Mucosa of gallbladder (tissue), 1 donor: ENCODE data around the gene SIPA1L3. TPM values are rescaled to one million over a fixed set of nuclear protein-coding genes. Genes with fewer than 3 reads are reported as not detected.

ENCODE experiments used
- DNase-seq: peaks from one replicate; pipeline ENCODE4 v3.0.0-alpha.2; 2020; ENCODE audit warnings: low spot score
- total RNA-seq: library from RNA; stranded (reverse); gene quantifications from one replicate; pipeline ENCODE4 v1.2.1, GENCODE V29; 2021
- donor health status: DM: no; HTN: no; CAD: no.

The SIPA1L3 gene
- total RNA-seq, 1 donor from 2014 or later: 74.6 TPM

DNA sequence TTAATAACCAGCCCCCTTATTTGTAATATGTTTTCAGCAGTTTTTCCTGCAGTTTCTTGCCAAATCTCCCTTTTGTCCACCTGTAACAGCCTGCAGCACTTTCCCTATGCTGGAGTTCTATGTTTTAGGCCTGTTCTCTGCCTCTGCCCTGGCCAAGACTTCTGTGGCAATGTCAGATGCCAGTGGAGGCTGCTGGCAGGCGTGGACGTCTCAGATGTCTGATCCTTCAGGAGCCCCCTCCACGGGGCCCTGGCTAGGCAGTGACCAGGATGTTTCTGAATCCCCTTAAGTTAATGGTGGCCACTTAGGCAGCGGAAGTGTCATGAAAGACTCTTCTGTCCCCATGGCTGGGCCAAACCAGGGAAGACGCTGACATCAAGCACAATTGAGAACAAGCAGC is 40.8 kb downstream of the SIPA1L3 start:
- no peak for DNase-seq

GRCh38 chr19:37948362-37948761 is 41.4 kb downstream of the SIPA1L3 start:
- DNase-seq: no peak

DNA sequence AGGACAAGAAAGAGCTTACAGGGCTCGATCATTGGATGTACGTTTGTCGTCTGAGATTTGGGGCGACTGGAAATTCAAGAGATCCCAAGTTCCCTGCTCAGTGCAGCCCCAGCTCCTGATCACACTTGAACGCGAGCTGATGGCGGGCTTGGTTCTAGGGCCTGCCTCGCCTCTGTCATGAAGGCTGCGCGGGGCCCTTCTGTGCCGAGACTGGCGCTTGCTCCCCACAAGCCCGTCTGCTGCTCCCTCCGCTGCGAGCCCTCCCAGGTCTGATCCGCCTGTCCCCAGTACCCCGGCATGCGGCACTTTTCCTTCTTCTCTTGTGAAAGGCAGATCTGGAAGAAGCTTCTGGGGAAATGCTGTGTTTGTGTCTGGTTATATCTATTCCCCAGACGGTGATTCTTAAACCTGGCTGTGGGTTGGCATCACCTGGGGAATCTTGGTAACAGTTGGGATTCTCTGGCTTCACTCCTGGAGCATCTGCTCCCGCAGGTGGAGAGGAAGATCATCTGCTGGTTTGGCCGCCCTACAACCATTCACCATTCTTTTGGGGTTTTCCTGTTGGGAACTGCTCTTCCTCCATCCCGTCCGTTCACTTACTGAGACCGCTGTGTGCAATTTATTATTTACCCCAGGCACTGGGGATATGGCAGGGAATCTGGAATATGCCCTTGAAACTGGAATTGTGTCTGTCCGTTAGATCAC is 43.6 kb downstream of the SIPA1L3 start:
- DNase-seq: no peak

DNA sequence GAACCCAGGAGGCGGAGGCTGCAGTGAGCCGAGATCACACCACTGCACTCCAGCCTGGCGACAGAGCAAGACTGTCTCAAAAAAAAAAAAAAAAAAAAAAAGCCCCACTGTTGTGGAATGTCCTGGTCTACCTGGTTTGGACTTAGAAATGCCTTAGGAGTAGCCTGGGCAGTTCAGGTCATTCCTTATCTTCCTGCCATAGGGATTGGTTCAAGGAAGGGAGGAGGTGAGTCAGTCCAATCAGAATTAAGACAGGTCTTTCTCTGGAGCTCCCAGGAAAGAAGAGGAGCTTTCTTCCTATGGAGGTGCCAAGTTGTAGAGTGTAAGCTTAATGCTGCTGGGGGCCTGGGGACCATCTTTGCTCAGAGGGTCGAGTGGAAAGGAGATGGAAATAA is 44.8 kb downstream of the SIPA1L3 start:
- no peak for DNase-seq

DNA sequence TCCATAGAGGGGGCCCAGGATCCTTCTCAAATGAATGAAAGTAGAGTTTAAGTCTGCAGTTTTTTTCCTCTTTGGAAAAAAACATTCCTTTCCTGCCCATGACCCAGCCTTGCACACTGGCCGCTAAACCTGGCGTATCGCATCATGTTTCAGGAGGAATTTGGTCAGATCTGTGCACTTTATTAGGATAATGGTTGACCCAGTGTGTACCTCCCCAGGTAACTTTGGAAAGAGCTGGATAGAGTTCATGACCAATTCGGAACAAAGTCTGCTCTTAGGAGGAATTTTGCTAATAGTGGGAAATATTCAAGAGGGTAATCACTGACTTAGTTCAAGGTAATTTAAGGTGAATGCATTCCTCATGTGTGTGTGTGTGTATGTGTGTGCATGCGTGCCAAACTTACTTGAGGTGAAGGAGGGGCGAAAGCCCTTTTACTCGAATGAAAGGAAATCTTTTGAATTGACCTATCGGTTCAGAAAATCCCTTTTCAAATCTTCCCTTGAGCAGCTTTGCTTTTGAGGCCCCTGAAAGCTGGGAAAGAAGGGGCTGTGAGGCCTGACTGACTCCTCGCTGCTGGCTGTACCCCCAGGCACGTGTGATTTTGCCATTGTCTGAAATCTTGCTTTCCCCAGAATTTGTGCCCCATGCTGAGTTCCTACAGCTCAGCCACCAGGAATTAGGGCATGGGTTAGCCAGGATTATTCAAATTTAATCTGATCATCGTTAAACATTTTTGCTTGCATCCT is 46.3 kb downstream of the SIPA1L3 start:
- no peak for DNase-seq

DNA sequence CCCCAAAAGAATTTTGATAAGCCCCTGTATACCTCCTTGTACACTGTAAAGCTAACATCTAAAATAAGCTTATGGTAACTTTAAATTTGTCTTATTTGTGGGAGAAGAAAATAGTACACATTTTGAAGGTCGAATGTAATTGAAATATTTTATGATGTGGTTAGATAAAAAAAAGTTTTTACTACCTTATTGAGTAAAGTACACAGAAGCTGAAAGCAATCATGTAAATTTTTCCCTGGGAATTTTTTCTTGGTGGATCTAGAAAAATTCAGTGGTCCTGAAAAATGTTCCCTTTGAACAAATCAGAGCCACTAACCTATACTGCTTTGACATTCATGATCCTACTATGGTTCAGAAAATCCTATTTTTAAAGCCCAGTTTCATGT is 46.9 kb downstream of the SIPA1L3 start:
- no peak for DNase-seq

- no peak for DNase-seq
These were observed 47.4 kb downstream of the SIPA1L3 start for GRCh38 chr19:37954421-37954874.

GRCh38 chr19:37955986-37956385 is 49.0 kb downstream of the SIPA1L3 start:
- DNase-seq: no peak

- DNase-seq: no peak
These were observed 50.2 kb downstream of the SIPA1L3 start for GRCh38 chr19:37957176-37957575.

GRCh38 chr19:37959665-37960114 is 52.7 kb downstream of the SIPA1L3 start:
- DNase-seq: no peak

DNA sequence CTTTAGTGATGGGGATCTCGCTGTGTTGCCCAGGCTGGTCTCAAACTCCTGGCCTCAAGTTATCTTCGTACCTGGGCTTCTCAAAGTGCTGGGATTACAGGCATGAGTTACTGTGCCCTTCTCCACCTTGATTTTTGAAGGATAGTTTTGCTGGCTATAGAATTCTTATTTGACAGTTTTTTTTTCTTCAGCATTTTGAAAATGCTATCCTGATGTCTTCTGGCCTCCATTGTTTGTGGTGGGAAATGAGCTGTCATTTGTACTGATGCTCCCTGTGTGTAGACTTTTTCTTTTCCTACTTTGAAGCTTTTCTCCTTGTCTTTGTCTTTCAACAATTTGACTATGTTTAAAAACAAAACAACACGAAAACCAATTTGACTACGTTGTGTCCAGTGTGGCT is 54.2 kb downstream of the SIPA1L3 start:
- no peak for DNase-seq

DNA sequence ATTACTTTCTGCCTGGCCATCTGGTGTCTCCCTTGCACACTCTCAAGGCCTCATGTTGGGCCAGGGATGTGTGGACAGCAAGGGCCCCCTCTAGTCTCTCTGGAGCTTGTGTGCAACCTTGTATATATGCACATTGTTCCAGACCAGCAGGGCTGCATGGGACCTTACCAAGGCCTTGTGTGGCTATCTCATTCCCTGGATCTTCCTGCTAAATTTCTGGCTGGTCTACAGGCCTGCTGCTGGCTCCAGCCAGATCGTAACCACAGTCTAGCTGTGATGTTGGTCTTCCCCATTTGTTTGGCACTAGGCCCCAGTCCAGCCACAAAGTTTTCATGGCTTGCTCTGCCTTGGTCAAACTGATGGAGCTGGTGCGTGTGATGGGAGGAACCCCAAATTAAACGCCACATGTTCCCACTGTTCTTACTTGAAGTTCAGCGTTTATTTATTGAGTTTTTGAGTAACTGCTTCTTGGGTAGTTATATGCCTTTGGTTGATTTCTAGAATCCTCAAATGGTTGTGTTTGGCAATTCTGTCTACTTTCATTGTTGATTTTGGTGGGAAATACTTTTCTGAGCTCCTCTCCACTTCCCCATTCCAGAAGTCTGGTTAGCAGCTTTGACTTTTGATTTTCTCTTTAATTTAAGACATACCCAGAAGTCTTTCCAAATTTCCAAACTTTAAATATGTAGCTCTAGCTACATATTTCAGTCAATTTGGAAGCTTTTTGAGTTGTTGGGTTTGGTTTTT is 56.4 kb downstream of the SIPA1L3 start:
- no peak for DNase-seq

DNA sequence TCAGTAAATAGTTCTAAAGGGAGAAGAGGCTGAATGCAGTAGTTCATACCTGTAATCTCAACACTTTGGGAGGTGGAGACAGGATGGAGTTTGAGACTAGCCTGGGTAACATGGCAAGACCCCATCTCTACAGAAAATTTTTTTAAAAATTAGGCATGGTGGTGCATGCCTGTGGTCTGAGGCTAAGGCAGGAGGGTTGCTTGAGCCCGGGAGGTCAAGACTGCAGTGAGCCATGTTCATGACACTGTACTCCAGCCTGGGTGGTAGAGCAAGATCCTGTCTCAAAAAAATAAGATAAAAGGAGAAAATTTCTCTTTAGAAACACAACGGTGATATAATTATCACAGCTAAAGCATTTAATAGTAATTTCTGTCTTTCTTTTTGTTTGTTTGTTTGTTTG is 57.1 kb downstream of the SIPA1L3 start:
- DNase-seq: no peak

GRCh38 chr19:37966211-37966661 is 59.2 kb downstream of the SIPA1L3 start:
- DNase-seq: no peak

DNA sequence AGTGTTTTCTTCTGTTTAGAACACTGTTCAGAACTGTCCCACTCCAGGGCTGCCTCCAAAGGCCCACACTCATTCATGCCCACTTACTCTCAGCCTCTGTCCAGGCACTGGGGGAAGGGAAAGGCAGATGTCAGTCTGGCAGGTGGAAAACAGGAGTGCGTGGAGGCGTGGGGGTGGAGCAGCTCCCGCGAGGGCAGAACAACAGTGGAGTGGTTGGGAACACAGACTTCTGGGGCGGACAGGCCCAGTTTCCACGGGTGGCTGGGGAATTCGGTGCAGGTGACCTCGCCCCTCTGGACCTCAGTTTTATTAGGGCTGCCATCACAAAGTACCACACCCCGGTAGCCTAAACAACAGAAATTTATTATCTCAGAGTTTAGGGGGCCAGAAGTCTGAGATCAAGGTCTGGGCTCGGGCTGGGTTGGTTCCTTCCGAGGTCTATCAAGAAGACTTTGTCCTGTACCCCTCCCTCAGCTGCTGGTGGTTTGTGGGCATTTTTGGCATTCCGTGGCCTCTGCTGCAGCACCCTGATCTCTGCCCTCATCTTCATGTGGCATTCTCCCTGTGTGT is 59.7 kb downstream of the SIPA1L3 start:
- DNase-seq: no peak

DNA sequence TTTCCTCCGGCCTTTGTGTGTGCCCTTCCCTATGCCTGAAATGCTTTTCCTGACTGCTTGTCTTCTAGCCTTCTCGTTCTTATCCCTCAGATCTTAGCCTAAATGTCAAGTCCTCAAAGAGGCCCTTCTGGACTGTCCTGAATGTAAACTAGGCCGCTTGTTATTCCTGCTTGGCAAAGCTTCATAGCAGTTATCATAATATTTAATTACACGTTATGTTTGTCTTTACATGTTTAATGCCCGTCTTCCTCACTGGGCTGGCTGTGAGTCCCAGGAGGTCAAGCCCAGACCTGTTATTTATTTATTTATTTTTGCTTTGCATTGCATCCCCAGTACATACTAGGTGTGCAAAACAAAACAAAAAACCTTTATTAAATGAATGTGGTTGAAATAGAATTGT is 62.7 kb downstream of the SIPA1L3 start:
- DNase-seq: no peak

DNA sequence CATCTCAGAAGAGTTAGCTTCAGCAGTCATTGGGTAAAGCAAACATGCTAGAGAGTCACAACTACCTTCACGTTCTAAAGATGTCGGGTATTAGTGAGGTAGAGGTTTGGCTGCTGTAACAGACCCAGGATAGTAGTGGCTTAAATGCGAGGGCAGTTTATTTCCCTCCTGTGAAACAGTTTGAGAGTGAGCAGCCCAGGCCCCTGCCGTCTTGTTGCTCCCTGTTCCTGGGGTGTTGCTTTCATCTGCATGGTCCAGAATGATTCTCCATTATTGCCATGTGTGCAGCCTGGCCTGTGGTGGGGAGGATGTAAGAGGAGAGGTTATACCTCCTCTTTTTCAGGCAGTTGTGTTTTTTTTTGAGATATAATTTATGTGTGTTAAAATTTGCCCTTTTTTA is 63.7 kb downstream of the SIPA1L3 start:
- no peak for DNase-seq

- no peak for DNase-seq
These were observed 65.8 kb downstream of the SIPA1L3 start for GRCh38 chr19:37972803-37973202.

- DNase-seq: no peak
These were observed 66.7 kb downstream of the SIPA1L3 start for GRCh38 chr19:37973666-37974065.

DNA sequence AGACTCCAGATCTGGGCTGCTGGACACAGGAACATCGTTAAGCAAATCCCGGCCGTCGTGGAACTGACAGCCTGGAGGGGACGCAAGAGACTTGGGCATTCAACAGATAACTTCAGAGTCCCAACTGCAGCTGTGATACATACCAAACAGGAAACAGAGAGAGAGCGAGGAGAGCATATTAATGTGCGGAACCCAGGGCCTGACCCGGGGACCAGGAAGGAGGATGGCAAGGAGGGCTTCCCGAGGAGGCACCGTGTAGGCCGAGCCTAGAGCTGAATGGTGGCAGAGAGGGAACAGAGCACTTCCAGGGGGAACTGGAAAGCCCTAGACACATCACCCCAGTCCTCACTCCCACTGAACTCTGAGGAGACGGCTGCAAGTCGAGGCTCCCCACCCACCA is 68.1 kb downstream of the SIPA1L3 start:
- no peak for DNase-seq

- no peak for DNase-seq
These were observed 68.8 kb downstream of the SIPA1L3 start for GRCh38 chr19:37975596-37976515.
